ENCODE results near the gene GUCY2F.

The GUCY2F gene

GRCh38 chrX:109360301-109360700, 121.6 kb downstream of the GUCY2F start:
- TF ChIP-seq POLR2A (IDR thresholded peaks at IDR 0.05; ENCODE audit: extremely low read depth, insufficient read length) = no peak
- TF ChIP-seq, protein P1, sequence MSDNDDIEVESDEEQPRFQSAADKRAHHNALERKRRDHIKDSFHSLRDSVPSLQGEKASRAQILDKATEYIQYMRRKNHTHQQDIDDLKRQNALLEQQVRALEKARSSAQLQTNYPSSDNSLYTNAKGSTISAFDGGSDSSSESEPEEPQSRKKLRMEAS (IDR thresholded peaks at IDR 0.05; ENCODE audit: low read depth, low read length) = no peak
- no peak for TF ChIP-seq CTCF (IDR thresholded peaks at IDR 0.05; ENCODE audit: low read depth, low read length)
- TF ChIP-seq MYC (IDR thresholded peaks at IDR 0.05; ENCODE audit: low read depth, low read length) = no peak
- DNase-seq (ENCODE audit: low read depth) = no peak
- H3K4me3 ChIP-seq (ENCODE audit: low read depth, low read length) = no peak overlapping the region

DNA sequence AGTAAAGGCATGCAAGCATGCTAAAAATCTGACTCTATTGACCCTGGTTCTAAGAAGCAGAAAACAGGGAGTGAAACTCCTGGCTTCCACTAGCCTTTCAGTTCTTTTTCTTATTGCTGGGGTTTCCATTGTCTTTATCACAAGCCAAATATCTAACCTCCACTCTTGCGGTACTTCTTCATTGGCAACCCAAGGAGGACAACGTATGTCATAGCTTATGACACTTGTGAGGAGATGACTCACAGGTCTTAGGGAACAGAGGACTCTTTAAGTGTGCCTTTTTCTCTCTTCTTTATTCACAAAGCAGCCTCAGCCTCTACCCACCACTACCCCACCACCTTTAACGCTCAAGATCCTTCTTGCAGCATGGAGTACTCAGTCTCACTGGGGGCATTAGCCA, 124.2 kb downstream of the GUCY2F start:
- DNase-seq (ENCODE audit: low read depth) = no peak
- no peak for TF ChIP-seq CTCF (IDR thresholded peaks at IDR 0.05; ENCODE audit: low read depth, low read length)
- no peak for TF ChIP-seq POLR2A (IDR thresholded peaks at IDR 0.05; ENCODE audit: extremely low read depth, insufficient read length)
- no peak for TF ChIP-seq MYC (IDR thresholded peaks at IDR 0.05; ENCODE audit: low read depth, low read length)
- TF ChIP-seq, protein P1 (IDR thresholded peaks at IDR 0.05; ENCODE audit: low read depth, low read length) = no peak
- no peak overlapping the region for H3K4me3 ChIP-seq (ENCODE audit: low read depth, low read length)

DNA sequence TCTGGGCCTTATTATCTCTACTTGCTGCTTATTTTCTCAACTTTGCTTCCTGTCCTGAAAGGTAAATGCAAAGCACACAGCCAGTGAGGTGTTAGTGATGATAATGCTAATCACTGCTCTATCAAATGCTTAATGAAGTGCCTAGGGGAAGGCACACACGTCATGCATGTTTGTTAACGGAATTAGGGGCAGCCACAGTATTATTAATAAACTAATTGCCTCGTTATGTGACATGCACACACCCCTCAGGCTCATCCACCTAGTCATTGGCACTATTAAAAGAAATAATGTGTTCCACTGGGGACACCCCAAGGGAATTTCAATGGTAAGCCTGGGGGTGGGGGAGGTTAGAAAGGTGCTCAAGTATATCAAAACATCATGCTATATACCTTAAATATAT, 125.2 kb downstream of the GUCY2F start:
- H3K4me3 ChIP-seq (ENCODE audit: low read depth, low read length) = no peak overlapping the region
- TF ChIP-seq, protein P1 (IDR thresholded peaks at IDR 0.05; ENCODE audit: low read depth, low read length) = no peak
- no peak for TF ChIP-seq CTCF (IDR thresholded peaks at IDR 0.05; ENCODE audit: low read depth, low read length)
- no peak for TF ChIP-seq POLR2A (IDR thresholded peaks at IDR 0.05; ENCODE audit: extremely low read depth, insufficient read length)
- no peak for TF ChIP-seq MYC (IDR thresholded peaks at IDR 0.05; ENCODE audit: low read depth, low read length)
- no peak for DNase-seq (ENCODE audit: low read depth)

GRCh38 chrX:109352066-109352588, 129.8 kb downstream of the GUCY2F start:
- TF ChIP-seq POLR2A (IDR thresholded peaks at IDR 0.05; ENCODE audit: extremely low read depth, insufficient read length) = no peak
- TF ChIP-seq, protein P1 (IDR thresholded peaks at IDR 0.05; ENCODE audit: low read depth, low read length) = no peak
- TF ChIP-seq CTCF (IDR thresholded peaks at IDR 0.05; ENCODE audit: low read depth, low read length) = no peak
- TF ChIP-seq MYC (IDR thresholded peaks at IDR 0.05; ENCODE audit: low read depth, low read length) = no peak
- DNase-seq (ENCODE audit: low read depth) = peak; percentile 78
- no peak overlapping the region for H3K4me3 ChIP-seq (ENCODE audit: low read depth, low read length)

- DNase-seq (ENCODE audit: low read depth) = no peak
- no peak overlapping the region for H3K4me3 ChIP-seq (ENCODE audit: low read depth, low read length)
- TF ChIP-seq POLR2A (IDR thresholded peaks at IDR 0.05; ENCODE audit: extremely low read depth, insufficient read length) (no peak), CTCF (IDR thresholded peaks at IDR 0.05; ENCODE audit: low read depth, low read length) (no peak), MYC (IDR thresholded peaks at IDR 0.05; ENCODE audit: low read depth, low read length) (no peak)
- TF ChIP-seq, protein P1 (IDR thresholded peaks at IDR 0.05; ENCODE audit: low read depth, low read length) = no peak
Measured at GRCh38 chrX:109351557-109351956, 130.3 kb downstream of the GUCY2F start.

All from NB4 (cell line).